HG03175 (cell line): ENCODE data around the gene UBTF.

Experiments used
- ATAC-seq: cut with Tn5 transposase; IDR thresholded peaks from one replicate; pipeline ENCODE4 v1.9.1; 2021; ENCODE audit warnings: mild to moderate bottlenecking, moderate library complexity; ENCODE audit not compliant: unreplicated experiment

The UBTF gene

DNA sequence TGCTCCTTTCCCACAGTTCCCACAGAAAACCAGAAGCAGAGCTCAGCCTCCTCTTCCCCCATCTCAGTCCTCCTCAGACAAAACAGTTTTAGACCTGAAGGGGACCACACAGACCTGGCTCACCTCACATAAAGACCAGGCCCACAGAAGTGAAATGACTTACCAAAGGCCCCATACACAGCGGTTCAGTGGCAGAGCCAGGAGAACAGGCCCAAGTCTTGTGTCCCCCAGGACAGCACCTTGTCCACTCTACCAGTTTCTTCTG is 5.3 kb downstream of the UBTF start:
- no peak for ATAC-seq

DNA sequence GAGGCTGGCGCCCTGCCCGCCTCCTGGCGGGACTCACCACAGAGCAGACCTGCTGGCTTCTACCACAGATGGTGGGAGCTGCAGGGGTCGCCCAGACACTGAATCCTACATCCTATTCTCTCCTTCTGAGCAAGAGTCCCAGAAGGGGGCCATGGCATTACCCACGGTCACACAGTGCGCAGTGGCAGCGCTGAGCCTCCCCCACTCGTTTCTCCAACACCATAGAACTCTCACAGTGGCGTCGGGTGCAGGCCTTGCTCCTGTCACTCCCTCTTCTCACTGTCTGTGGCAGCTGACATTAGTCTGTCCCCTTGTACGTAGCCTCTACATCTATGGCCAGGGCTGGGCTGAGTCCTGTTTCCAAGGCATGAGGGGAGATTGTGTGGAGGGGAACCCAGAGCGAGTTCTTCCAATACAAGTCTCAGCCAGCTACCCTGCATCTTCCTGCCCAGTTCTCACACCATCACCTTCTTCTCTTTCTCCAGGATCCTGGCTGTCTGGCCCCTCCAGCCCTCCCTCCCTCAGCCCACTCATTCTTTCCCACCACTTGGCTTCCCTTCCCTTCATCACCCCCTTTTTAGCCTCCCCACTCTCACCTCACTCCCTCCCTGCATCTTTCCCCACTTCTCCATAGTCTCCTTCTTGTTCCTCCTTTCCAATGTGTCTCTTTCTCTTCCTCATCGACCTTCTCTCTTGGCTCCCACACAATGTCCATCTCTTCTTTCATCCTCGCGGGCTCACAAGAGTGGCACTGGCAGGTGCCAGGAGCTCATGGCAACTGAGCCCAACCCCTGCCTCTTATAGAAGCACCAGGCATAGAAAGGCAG is 5.9 kb downstream of the UBTF start:
- ATAC-seq, result no peak

DNA sequence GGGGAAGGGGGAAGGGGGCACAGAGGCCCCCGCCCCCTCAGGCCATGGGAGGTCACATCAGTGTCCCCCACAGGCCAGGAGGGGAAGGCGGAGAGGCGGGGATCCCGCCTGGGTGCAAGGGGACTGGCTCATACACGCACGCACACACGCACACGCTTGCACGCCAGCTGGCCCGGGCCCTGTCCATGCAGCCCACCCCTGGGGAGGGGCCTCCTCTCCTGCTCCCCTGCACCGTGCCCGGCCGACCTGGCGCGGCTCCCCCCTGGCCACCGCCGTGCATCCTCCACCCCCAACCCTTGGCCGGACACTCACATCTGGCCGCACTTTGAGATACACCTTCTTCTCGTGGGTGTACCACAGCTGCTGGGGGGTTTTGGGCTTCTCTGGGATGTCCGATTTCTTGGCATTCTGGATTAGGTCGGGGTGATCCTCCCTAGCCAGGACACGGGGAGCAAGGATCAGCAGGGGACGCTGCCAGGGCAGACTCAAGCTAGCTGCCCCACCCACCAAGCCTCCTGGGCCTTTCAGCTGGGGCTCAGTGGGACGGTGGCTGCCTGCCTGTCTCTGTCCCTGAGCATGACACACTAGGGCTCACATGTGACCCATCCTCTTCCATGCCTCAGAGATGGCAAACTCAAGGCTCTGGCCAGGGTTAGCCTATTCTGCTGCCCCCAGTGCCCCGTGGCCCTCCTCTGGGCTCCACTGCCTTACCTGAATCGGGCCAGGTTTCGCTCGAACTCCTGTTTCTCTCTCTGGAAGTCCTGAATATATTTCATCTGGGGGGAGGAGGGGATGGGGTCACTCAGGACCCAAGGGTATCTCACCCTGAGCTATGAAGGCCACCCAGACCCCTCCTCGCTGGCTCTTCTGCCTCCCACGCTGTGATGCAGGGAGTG is 6.7 kb downstream of the UBTF start:
- ATAC-seq, result no peak

DNA sequence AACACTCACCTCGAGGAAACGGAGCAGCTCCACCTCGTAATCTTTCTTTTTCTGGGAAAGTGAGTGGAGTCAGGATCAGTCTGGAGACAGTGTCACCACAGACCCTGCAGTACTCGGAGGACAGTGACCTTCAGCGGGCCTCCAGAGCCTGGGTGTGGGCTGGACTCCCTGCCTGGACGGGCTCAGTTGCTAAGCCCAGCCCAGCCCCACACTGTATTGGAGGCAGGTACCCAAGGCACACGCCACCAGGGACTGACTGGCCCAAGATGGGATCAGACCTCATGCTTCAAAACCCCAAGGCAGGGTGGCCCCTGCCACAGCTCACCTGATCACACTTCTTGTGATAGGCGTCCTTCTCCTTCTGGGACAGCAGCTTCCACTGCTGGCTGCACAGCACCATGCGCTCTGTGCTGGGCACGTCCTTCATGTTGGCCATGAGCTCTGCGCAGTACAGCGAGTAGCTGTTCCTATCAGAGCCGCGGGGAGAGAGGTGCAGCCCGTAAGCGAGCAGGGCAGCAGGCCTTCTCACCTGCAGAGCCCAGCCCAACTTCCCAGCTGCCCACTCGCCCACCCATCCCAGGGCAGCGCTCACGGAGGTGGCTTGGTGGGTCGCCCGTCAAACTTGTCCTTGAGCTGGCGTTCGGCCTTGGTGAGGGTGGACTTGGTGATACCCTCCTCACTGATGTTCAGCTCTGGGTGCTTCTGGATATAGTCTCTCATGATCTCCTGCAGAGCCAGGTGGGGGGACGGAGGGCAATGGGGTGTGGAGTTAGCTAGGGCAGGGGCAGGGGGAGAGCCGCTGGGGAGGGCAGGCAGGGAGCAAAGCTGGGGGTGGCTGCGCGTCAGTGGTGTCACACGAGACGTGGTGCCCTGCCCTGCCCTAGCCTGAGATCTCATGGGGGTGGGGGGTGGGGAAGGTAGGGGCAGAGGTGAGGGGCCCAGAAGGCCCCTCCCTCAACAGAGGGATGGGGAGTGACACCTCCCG is 7.9 kb downstream of the UBTF start:
- no peak for ATAC-seq

DNA sequence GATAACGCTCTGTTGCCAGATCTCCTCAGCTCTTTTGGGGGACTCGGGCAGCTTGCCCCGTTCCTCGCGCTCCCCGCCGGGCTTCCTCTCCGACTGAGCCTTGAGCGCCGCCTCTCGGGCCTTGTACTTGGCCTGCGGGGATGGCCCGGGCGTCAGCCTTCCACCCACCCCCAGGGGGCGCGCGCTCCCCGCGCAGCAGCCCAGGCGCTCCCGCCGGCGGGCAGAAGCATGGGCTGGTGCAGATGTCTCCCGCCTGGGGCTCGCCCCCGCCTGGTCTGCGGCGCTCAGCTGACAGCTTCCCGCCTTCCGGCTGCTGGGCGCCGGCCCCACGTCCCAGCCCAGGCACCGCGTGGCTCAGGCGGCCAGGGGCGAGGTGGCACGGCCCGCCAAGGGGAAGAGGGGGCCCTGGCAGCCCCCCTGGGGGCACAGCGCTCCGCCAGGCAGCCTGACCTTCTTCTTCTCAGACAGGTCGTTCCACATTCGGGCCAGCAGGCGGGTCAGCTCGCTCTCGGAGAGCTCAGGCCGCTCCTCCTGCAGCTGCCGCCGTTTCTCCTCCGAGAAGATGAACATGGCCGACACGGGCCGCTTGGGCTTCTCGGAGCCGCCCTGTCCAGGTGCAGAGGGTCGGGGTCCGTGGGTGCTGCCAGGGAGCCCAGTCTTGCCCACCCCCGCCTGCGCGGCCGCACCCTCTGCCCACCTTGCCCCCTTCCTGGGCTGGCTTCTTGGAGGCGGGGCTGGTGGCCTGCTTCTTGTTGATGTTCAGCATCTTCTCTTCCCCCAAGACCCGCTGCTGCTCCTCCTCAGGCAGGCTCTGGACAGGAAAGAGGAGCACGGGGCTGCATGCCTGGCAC is 8.9 kb downstream of the UBTF start:
- ATAC-seq, result peak; percentile 89

DNA sequence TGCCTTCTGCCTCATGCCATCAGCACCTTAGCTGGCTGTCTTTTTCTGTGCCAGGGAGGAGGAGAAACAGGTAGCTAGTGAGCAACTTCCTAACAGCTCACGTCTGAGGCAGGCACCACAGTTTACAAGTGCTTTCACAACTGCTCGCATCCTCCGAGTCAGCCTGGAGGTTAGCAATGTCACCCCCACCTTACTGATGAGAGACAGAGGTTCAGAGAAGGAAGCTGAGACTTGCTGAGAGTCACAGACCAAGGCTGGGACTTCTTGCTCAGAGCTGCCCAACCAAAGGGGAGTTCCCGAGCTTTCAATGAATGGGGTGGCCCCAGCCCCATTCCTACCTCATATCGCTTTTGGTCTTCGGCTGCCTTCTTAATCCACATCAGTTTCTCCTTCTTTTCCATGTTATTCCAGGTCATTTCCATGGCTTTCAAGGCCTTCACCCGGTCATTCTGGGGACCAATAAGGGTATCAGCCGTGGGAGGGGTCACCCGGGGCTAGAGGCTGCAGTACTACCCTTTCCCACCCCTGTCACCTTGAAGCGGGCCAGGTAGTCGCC is 9.6 kb downstream of the UBTF start:
- ATAC-seq, result no peak

DNA sequence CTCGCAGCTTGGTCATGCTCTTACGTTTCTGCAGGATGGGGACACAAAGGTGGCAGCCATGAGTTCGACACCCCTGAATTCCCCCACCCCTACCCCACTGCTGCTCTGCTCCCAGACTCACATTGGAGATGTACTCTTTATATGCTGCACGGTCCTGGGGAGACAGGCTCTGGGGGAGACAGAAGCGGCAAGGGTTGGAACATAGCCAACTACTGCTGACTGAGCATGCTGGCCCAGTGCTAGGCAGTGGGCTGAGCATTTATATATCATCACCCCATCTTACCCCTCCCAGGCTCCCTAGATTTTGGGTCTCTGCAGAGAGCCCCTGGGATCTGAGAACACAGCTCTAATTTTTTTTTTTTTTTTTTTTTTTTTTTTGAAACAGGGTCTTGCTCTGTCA is 11.7 kb downstream of the UBTF start:
- ATAC-seq, result no peak

DNA sequence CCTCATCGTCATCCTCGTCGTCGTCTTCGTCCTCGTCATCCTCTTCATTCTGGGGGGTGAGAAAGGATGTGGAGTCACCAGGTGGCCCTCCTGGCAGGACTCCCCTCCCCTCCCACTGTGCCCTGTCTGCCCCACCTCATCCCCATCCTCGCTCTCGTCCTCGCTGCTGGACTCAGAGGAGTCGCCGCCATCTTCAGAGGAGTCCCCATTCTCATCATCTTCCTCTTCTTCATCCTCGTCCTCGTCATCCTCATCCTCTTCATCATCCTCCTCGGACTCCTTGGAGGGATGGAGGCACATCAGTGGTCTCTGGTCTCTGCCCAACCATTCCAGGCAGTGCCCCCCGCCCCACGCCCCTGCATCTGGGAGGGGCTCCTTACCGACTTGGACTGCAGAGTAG is 12.2 kb downstream of the UBTF start:
- no peak for ATAC-seq

DNA sequence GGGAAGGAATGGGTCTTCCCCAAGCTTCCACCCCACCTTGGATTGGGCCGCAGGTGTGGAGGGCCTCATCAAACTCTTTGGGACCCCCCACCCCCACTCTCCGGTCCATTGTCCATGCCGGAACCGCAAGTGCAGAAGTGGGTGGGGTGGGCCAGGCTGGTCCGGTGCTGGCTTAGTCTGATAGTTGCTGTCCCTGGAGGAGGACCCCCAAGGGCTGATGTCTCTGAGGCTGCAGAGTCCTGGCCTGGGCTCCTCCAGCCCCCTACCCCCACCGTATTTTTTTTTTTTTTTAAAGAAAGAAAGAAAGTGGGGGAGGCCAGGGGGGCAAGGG is 12.7 kb downstream of the UBTF start:
- ATAC-seq, result no peak

DNA sequence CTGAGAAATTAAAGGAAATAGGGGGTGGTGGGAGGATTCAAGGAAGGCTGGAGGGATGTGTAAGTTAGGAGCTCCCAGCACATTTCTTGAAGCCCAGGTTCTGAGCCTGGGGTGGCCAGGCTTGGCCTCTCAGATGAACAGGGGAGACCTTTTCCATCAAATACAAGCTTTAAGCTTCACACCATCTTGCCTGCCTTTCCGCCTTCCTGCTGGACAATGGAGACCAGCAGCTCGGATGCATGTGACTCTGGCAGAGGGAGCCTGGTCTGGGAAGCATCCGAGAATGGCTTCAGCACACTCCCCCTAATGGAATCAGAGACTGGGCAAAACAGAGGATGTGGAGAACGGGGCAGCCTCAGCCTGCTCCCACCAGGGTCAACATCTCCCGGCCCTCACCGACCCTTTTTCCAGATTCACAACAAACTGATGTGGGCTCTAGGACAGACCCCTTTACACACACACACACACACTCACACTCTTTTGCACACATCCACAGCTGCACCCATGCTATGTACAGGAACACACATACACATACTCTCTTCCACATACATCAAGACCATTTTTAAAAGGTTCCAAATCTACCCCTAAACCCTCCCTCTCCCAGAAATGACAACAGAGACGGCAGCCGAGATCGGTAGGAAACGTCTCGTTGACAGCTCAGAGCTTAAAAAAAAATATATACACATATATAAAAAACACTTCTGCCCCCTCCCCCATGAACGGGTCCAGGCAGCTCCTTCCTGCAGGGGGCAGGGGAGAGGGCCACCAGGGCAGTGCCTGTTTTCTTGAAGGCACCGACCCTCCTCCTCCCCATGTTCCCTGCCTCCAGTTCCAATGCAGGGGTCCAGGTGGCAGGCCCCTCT is 13.3 kb downstream of the UBTF start:
- ATAC-seq, result no peak

DNA sequence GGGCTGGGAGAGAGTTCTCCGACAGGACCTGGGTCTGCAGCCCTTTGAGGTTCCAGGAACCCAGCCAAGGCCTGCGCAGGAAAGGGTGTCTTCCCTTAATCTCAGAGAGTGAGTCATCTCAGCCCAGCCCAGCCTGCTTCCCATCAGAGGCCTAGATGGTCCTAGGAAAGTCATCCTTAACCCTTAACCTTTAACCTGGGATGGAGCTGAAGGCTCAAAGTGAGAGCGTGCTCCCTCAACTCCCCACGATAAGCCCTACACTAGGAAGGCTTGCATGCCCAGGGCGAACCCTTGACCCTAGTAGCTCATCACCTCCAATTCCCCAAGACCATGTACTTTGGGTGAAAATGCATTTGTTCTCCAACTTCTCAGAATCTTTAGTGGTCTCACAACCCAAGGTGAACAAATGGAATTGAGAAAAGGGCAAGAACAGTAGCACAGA is 15.0 kb downstream of the UBTF start:
- no peak for ATAC-seq

DNA sequence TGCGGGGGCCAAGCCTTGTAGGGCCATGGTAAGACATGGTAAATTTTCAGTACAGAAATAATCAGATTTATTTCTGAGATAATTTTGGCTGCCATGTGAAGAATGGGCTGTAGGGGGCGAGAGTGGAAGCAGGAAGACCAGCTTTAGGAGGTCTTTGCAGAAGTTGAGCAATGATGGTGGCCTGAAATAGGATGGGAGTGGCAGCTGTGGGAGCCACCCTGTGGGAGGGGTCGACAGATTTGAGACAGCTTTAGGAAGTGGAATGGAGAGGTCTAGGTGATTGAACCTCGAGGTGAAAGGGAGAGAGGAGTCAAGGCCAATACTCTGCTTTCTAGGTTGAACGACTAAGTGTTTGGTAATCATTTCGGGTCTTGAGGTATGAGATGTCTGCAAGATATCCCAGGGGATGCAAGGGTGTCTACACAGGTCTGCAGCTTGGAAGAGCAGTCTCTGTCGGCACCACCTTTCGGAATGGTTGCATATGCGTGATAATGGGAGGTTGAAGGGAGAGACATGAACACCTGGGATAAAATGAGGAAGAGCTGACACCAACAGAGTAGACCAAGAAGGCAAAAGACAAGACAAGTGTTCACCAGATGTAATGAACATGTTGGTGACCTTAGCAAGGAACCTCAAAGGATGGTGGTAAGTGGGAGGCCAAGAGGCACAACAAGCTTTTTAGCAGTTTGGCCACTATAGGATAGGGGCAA is 15.6 kb downstream of the UBTF start:
- no peak for ATAC-seq

DNA sequence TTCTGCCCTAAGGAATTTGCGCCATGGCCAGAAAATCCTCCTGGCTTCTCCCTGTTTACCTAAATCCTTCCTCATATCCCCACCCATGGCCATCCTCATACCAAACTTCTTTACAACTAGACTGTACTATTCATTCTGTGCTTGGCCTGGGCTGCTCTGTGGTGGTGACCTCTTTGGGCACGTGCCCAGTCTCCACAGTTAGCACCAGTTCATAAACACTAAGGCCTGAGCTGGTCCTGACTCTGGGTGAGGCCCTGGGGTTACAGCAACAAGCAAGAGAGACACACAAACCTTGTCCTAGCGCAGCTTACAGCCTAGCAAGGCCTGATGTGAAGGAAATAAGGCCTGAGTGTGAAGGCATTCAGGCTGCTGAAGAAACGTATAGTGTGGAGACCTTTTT is 16.7 kb downstream of the UBTF start:
- ATAC-seq, result no peak

DNA sequence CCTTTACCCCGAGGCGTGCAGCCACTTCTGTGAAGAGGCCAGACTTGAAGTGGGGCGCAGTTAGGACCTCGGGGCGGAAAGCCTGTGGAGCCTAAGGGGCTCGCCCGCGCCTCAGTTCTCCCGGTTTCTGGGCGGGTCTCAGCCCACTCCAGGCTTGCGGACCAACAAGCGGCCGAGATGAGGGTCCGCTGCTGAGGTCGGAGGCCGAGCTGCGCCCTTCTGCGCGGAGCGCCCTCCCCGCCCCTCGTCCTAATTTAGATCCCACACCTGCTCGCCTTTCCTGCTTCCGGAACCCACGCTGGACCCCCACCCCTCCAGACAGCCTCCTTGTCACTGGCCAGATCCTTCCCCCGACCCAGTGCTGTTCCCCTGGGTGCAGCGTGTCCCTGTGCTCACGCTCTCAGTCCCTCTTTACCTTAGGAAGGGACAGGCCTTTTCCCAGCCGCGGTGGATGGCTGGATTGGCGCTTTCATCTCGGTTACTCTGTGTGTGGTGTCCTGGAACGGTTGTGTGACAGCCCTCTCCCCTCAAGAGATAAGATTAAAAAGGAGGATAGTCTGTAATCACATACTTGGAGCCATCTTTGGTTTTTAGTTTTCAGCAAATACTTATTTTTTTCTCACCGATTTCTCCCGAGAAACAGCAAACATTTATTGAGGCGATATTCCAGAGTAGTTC is 18.9 kb downstream of the UBTF start:
- ATAC-seq, result no peak

DNA sequence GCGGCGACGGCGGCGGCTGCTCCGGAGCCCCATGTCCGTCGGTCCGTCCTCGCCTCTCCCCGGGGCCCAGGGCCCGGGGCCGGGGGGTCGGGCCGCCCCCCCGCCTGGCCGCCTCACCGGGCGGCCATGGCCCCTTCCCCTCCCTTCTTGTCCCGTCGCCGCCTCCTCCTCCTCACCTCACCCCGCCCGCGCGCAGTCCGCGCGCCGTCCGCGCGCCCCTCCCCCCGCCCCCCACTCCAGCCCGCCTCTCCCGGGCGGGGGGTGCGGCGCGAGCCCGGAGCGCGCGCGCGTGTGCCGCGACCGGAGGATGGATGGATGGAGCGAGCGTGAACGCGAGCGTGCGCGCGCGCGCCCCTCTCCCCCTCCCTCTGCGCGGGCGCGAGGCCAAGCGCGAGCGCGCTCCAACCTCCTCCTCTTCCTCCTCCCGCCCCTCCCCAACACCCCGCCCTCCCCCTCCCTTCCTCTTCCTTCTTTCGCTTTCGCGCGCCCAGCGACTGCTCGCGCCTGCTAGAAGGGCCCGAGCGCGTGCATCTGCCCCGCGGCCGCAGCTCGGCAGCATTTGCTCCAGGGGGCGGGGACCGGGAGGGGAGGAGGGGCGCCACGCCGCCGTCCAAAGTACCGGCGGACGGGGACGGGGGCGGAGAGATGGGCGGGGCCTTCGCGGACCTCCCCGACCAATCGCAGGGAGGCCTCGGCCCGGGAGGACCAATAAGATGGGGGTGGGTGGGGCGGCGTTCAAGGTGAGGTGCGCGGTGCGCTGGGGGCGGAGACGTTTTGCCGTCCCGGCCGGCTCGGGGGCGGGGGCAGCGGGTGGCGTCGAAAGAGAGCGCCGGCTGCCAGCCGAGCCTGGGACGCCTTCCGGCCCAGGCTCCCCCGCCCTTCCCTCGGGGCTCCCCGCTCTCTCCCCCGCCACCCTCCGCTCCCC is 19.7 kb downstream of the UBTF start, which contains the start of gene ATXN7L3:
Gene ATXN7L3 (minus strand): TSS at position 332 of the 925 bp plus-strand sequence. CDS start 1,814 bp downstream, outside the sequence.
- ATAC-seq, result peak; percentile 58

DNA sequence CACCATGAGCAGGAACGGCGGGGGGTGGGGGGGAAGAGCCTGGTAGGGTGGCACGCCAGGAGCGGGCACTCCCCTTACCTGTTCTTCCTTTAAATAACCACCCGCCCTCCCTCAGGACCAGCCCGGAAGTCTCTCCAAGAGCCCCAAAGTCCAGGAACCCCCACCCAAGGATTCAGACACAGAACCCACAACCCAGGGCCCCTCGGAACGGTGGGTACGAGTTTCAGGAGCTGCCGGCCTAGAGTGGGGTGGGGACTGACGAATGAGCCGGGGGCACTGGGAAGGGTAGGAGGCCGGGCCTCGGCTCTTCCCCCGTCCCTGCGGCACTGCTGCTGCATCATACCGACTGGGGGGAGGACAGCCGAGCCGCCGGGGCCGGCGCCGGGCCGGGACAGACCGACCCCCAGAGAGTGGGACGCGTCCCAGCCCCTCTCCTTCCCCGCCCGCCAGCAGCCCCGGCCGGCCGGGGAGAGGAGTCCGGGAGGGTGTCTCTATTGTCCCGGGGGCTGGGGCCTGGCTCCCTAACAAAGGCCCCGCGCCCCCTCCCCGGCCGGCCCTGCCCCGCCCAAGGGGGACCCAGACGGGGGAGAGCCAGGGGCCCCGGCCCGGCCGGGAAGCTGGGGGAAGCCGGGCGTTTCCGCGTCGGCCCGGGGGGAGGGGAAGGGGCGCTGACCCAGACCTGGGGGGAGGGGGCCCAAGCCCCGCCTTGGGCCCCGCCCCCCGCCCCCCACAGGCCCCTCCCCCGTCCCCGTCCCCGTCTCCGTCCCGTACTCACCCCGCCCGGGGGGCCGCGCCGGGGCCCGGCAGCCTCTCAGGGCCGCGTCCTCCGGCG is 20.5 kb downstream of the UBTF start:
- ATAC-seq, result peak; percentile 24
